Mesenchymal stem cell (in vitro differentiated cells and primary cell): ENCODE data around the gene ZNF609.

ENCODE experiments used
- DNase-seq: peaks from one replicate; pipeline ENCODE4 v3.0.0-alpha.2; 2013
- H2AFZ ChIP-seq: one replicate; pipeline ENCODE4 v1.6.1; 2013; ENCODE audit warnings: low read depth, mild to moderate bottlenecking, control low read depth, inconsistent platforms, low read length, moderate library complexity
- H2AK5ac ChIP-seq: 2 replicates; pipeline ENCODE4 v1.6.1; 2013; ENCODE audit warnings: low read length, moderate library complexity, mild to moderate bottlenecking, inconsistent platforms; ENCODE audit not compliant: severe bottlenecking
- H2BK120ac ChIP-seq: one replicate; pipeline ENCODE4 v1.6.1; 2013; ENCODE audit warnings: low read depth, mild to moderate bottlenecking, inconsistent platforms, low read length, moderate library complexity
- H2BK12ac ChIP-seq, 2 experiments: one replicate each; pipeline ENCODE4 v1.6.1; 2013; ENCODE audit warnings: inconsistent platforms in 2 of 2, low read length in 2 of 2, mild to moderate bottlenecking in 2 of 2, moderate library complexity in 2 of 2, control low read depth in 1 of 2
- H2BK15ac ChIP-seq: one replicate; pipeline ENCODE4 v1.6.1; 2013; ENCODE audit warnings: mild to moderate bottlenecking, low read depth, inconsistent platforms; ENCODE audit not compliant: poor library complexity, severe bottlenecking
- H2BK5ac ChIP-seq: 2 replicates; pipeline ENCODE4 v1.6.1; 2013; ENCODE audit warnings: low read depth, mild to moderate bottlenecking, low read length, control low read depth, inconsistent platforms; ENCODE audit not compliant: poor library complexity, severe bottlenecking
- H3K14ac ChIP-seq, 2 experiments: one replicate each; pipeline ENCODE4 v1.6.1; 2013; ENCODE audit warnings: inconsistent platforms in 2 of 2, low read length in 2 of 2, control low read depth in 1 of 2, mild to moderate bottlenecking in 1 of 2, moderate library complexity in 1 of 2
- H3K18ac ChIP-seq, 2 experiments: one replicate each; pipeline ENCODE4 v1.6.1; 2013; ENCODE audit warnings: inconsistent platforms in 2 of 2, low read length in 2 of 2, control low read depth in 1 of 2, low read depth in 1 of 2, mild to moderate bottlenecking in 1 of 2
- H3K23ac ChIP-seq, 2 experiments: one replicate each; pipeline ENCODE4 v1.6.1; 2013; ENCODE audit warnings: inconsistent platforms in 2 of 2, low read length in 2 of 2, mild to moderate bottlenecking in 2 of 2, moderate library complexity in 2 of 2, control low read depth in 1 of 2
- H3K27ac ChIP-seq: 2 replicates; pipeline ENCODE4 v1.5.1; 2013; ENCODE audit warnings: mild to moderate bottlenecking, moderate library complexity, low read length, control low read depth, inconsistent platforms; ENCODE audit not compliant: poor library complexity, severe bottlenecking
- H3K27me3 ChIP-seq, 2 experiments: 2 replicates each; pipeline versions ENCODE4 v1.6.1 to v1.7.0; 2013; ENCODE audit warnings: low read length in 2 of 2, mild to moderate bottlenecking in 2 of 2, moderate library complexity in 2 of 2, control low read depth in 1 of 2, inconsistent platforms in 1 of 2; ENCODE audit not compliant: control insufficient read depth in 1 of 2, insufficient read depth in 1 of 2
- H3K36me3 ChIP-seq, 2 experiments: 2 replicates each; pipeline versions ENCODE4 v1.6.1 to v1.7.0; 2013; ENCODE audit warnings: low read length in 2 of 2, control low read depth in 1 of 2, inconsistent platforms in 1 of 2, low read depth in 1 of 2, mild to moderate bottlenecking in 1 of 2; ENCODE audit not compliant: insufficient read depth in 2 of 2, control insufficient read depth in 1 of 2
- H3K4ac ChIP-seq, 2 experiments: one replicate each; pipeline ENCODE4 v1.6.1; 2013; ENCODE audit warnings: inconsistent platforms in 2 of 2, low read length in 2 of 2, mild to moderate bottlenecking in 2 of 2, moderate library complexity in 2 of 2, control low read depth in 1 of 2, low read depth in 1 of 2
- H3K4me1 ChIP-seq: 2 replicates; pipeline ENCODE4 v1.6.1; 2013; ENCODE audit warnings: low read depth, low read length, control low read depth; ENCODE audit not compliant: control insufficient read depth, insufficient read depth
- H3K4me2 ChIP-seq: 2 replicates; pipeline ENCODE4 v1.6.1; 2013; ENCODE audit warnings: low read length, mild to moderate bottlenecking, inconsistent platforms; ENCODE audit not compliant: poor library complexity, severe bottlenecking
- H3K4me3 ChIP-seq, 2 experiments: 2 replicates each; pipeline versions ENCODE4 v1.5.1 to v1.7.0; 2013; ENCODE audit warnings: low read length in 2 of 2, mild to moderate bottlenecking in 2 of 2, control low read depth in 1 of 2, low read depth in 1 of 2; ENCODE audit not compliant: insufficient read depth in 1 of 2
- H3K79me1 ChIP-seq: replicated peaks from 2 replicates; pipeline ENCODE4 v1.6.1; 2013; ENCODE audit warnings: mild to moderate bottlenecking, control low read depth, low read length, inconsistent platforms; ENCODE audit not compliant: poor library complexity, severe bottlenecking
- H3K9ac ChIP-seq: 2 replicates; pipeline ENCODE4 v1.7.0; 2013; ENCODE audit warnings: mild to moderate bottlenecking, low read length, moderate library complexity
- H3K9me3 ChIP-seq: 2 replicates; pipeline ENCODE4 v1.7.0; 2013; ENCODE audit warnings: mild to moderate bottlenecking, low read length; ENCODE audit not compliant: control insufficient read depth
- H4K8ac ChIP-seq: one replicate; pipeline ENCODE4 v1.6.1; 2013; ENCODE audit warnings: inconsistent platforms, mild to moderate bottlenecking, low read length, moderate library complexity
- H4K91ac ChIP-seq: one replicate; pipeline ENCODE4 v1.6.1; 2013; ENCODE audit warnings: mild to moderate bottlenecking, low read length, inconsistent platforms
- WGBS: methylation state at CpG from one replicate; pipeline ENCODE4 v1.1.7; 2013; ENCODE audit warnings: mixed read lengths; 5-methylcytosine and 5-hydroxymethylcytosine counted together

The ZNF609 gene

GRCh38 chr15:64515825-64516224 is 55.4 kb downstream of the ZNF609 start:
- H2BK15ac ChIP-seq = no peak overlapping the region
- H3K14ac ChIP-seq = no peak overlapping the region
- H2BK120ac ChIP-seq = no peak overlapping the region
- DNase-seq = no peak
- H3K9me3 ChIP-seq = no peaks in the 10 kb centered on the region
- H3K27me3 ChIP-seq = no peaks in the 10 kb centered on the region
- no peak overlapping the region for H2AK5ac ChIP-seq
- no peak overlapping the region for H2BK12ac ChIP-seq
- peaks cover 8% of the 10 kb centered on the region for H3K4me1 ChIP-seq
- H3K4me2 ChIP-seq = no peak overlapping the region
- peaks cover 5 to 18% of the 10 kb centered on the region in 2 experiments for H3K36me3 ChIP-seq
- H4K8ac ChIP-seq = no peak overlapping the region
- no peak overlapping the region for H3K27ac ChIP-seq
- H3K9ac ChIP-seq = no peak overlapping the region
- H4K91ac ChIP-seq = no peak overlapping the region
- peaks cover 22% of the 10 kb centered on the region for H3K79me1 ChIP-seq
- no peak overlapping the region for H3K23ac ChIP-seq
- H2AFZ ChIP-seq = no peak overlapping the region
- over 99% methylated on average over 9 of the region's 9 CpGs for WGBS
- no peak overlapping the region for H3K4ac ChIP-seq
- no peak overlapping the region for H3K4me3 ChIP-seq
- no peak overlapping the region for H2BK5ac ChIP-seq
- no peak overlapping the region for H3K18ac ChIP-seq

DNA sequence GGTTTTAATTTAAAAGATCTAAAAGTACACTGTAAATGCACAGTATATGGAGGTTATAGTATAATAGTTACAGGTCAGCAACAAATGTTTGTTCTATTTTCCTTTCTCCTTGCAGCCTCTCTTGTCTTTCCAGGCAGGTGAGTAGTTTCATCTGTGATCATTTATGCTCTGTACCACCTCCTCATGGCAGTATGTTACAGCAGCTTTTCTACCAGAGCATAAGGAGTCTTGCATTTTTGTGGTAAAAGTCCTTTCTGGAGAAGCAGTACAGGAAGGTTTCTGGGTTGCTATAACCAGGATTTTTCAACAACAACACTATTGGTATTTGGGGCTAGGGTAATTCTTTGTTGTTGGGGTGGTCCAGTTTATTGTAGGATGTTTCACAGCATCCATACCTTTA is 59.5 kb downstream of the ZNF609 start:
- H2BK15ac ChIP-seq = no peak overlapping the region
- H3K4me1 ChIP-seq = peaks cover 11% of the 10 kb centered on the region
- no peak overlapping the region for H3K27ac ChIP-seq
- no peak overlapping the region for H2AK5ac ChIP-seq
- H4K91ac ChIP-seq = no peak overlapping the region
- no peaks in the 10 kb centered on the region for H3K9me3 ChIP-seq
- H3K18ac ChIP-seq = no peak overlapping the region
- no peak overlapping the region for H4K8ac ChIP-seq
- no peak overlapping the region for H2BK12ac ChIP-seq
- H3K4ac ChIP-seq = no peak overlapping the region
- H2BK120ac ChIP-seq = no peak overlapping the region
- H2AFZ ChIP-seq = no peak overlapping the region
- H3K27me3 ChIP-seq = no peaks in the 10 kb centered on the region
- H3K14ac ChIP-seq = no peak overlapping the region
- DNase-seq = no peak
- peaks cover 25% of the 10 kb centered on the region for H3K79me1 ChIP-seq
- no peak overlapping the region for H3K9ac ChIP-seq
- no peak overlapping the region for H3K4me2 ChIP-seq
- H3K4me3 ChIP-seq = no peak overlapping the region
- H2BK5ac ChIP-seq = no peak overlapping the region
- H3K23ac ChIP-seq = no peak overlapping the region
- H3K36me3 ChIP-seq = peaks cover 2 to 8% of the 10 kb centered on the region in 2 experiments

- no CpG with 5 or more reads among the region's 1 CpG for WGBS
- H3K27ac ChIP-seq = no peak overlapping the region
Observed at GRCh38 chr15:64521201-64521600, 60.8 kb downstream of the ZNF609 start.

GRCh38 chr15:64521726-64522164 is 61.4 kb downstream of the ZNF609 start:
- peak; percentile 51 for DNase-seq
- Histone ChIP-seq H3K9ac (peak overlapping the region; percentile 23), H3K36me3 (peaks cover 2 to 5% of the 10 kb centered on the region in 2 experiments), H3K9me3 (no peaks in the 10 kb centered on the region), H2BK15ac (no peak overlapping the region), H3K4me2 (no peak overlapping the region), H3K79me1 (peaks cover 24% of the 10 kb centered on the region), H3K27me3 (no peaks in the 10 kb centered on the region), H2BK5ac (no peak overlapping the region), H3K4me3 (no peak overlapping the region), H2BK120ac (no peak overlapping the region), H4K8ac (no peak overlapping the region), H3K4me1 (peaks cover 10% of the 10 kb centered on the region), H2AK5ac (no peak overlapping the region), H3K18ac (no peak overlapping the region), H4K91ac (no peak overlapping the region), H3K23ac (no peak overlapping the region), H2BK12ac (no peak overlapping the region), H3K27ac (no peak overlapping the region), H3K4ac (no peak overlapping the region), H3K14ac (no peak overlapping the region), H2AFZ (no peak overlapping the region)
- WGBS = 19% methylated on average over 3 of the region's 3 CpGs

More at GRCh38 chr15:64521201-64521600, 60.8 kb downstream of the ZNF609 start:
- Histone ChIP-seq H3K4me1 (peaks cover 11% of the 10 kb centered on the region), H3K36me3 (peaks cover 2 to 5% of the 10 kb centered on the region in 2 experiments), H3K4me2 (no peak overlapping the region), H3K18ac (peak overlapping the region in 1 of 2 experiments; percentile 62), H2AFZ (no peak overlapping the region), H2AK5ac (peak overlapping the region; percentile 44), H2BK12ac (no peak overlapping the region), H3K9me3 (no peaks in the 10 kb centered on the region), H3K27me3 (no peaks in the 10 kb centered on the region), H3K9ac (peak overlapping the region; percentile 23), H4K91ac (no peak overlapping the region), H2BK15ac (no peak overlapping the region), H3K4me3 (no peak overlapping the region), H3K79me1 (peaks cover 22% of the 10 kb centered on the region), H2BK120ac (no peak overlapping the region), H4K8ac (no peak overlapping the region), H3K23ac (no peak overlapping the region), H3K4ac (peak overlapping the region; percentile 15 to 28), H3K14ac (no peak overlapping the region), H2BK5ac (no peak overlapping the region)
- DNase-seq = no peak
